IMR-90 (cell line): ENCODE results near the gene IL34. TPM values are rescaled to one million over a fixed set of nuclear protein-coding genes. Genes with fewer than 3 reads are reported as not detected.
A peak's percentile ranks its signal among the peaks of the same experiment; 100 is the strongest.

Source experiments
- ATAC-seq: fragments of 200-7000 bp; cut with Tn5 transposase; 2 replicates; pipeline ENCODE4 v1.9.1; 2020; ENCODE audit warnings: low read depth, mild to moderate bottlenecking, moderate library complexity
- BruUV-seq: library from RNA; stranded (reverse); fragments of 400-500 nt; replicated peaks from 2 replicates; lab custom pipeline; 2021; lab: Mats Ljungman, UMichigan
- CTCF ChIA-PET: fragments of 300-600 bp; formaldehyde crosslinking; extraction: SDS; loops from one replicate; lab custom pipeline; 2021; ENCODE audit warnings: antibody characterized with exemption; lab: Yijun Ruan, JAX
- POLR2A ChIA-PET: fragments of 300-600 bp; sonication (Branson Sonifier 250); formaldehyde crosslinking; loops from one replicate; lab custom pipeline; 2022; ENCODE audit warnings: antibody characterized with exemption; ENCODE audit not compliant: unreplicated experiment; lab: Charles Lee
- DNase-seq: peaks from one replicate; pipeline ENCODE4 v3.0.0; 2013
- H2AFZ ChIP-seq: replicated peaks from 2 replicates; pipeline ENCODE3; 2013; ENCODE audit warnings: low read length, mild to moderate bottlenecking; ENCODE audit not compliant: poor library complexity
- H2AK5ac ChIP-seq: 2 replicates; pipeline ENCODE4 v1.6.1; 2013; ENCODE audit warnings: low read depth, low read length, inconsistent platforms
- H2AK9ac ChIP-seq: replicated peaks from 2 replicates; pipeline ENCODE3; 2013; ENCODE audit warnings: mild to moderate bottlenecking, low read depth, low read length, moderate library complexity; ENCODE audit not compliant: poor library complexity
- H2BK120ac ChIP-seq: 2 replicates; pipeline ENCODE4 v1.6.1; 2013; ENCODE audit warnings: low read depth, low read length, inconsistent platforms
- H2BK15ac ChIP-seq: 3 replicates; pipeline ENCODE4 v1.6.1; 2013; ENCODE audit warnings: low read depth, low read length, inconsistent platforms
- H2BK20ac ChIP-seq: 2 replicates; pipeline ENCODE4 v1.6.1; 2013; ENCODE audit warnings: low read depth, mild to moderate bottlenecking, inconsistent platforms, low read length, moderate library complexity
- H2BK5ac ChIP-seq: 2 replicates; pipeline ENCODE4 v1.6.1; 2013; ENCODE audit warnings: mild to moderate bottlenecking, low read depth, low read length, inconsistent platforms; ENCODE audit not compliant: poor library complexity, severe bottlenecking
- H3K14ac ChIP-seq: replicated peaks from 2 replicates; pipeline ENCODE4 v1.6.1; 2013; ENCODE audit warnings: low read depth, low read length, inconsistent platforms
- H3K18ac ChIP-seq: 2 replicates; pipeline ENCODE4 v1.6.1; 2013; ENCODE audit warnings: low read depth, low read length, control low read depth
- H3K23ac ChIP-seq: 2 replicates; pipeline ENCODE4 v1.6.1; 2013; ENCODE audit warnings: low read depth, low read length, inconsistent platforms
- H3K27ac ChIP-seq: 2 replicates; pipeline ENCODE4 v1.5.1; 2013; ENCODE audit warnings: mild to moderate bottlenecking, control low read depth, low read length; ENCODE audit not compliant: insufficient read depth
- H3K27me3 ChIP-seq: 2 replicates; pipeline ENCODE4 v1.6.1; 2013; ENCODE audit warnings: low read length; ENCODE audit not compliant: control insufficient read depth, insufficient read depth
- H3K36me3 ChIP-seq: 2 replicates; pipeline ENCODE4 v1.6.1; 2013; ENCODE audit warnings: low read length, mixed read lengths; ENCODE audit not compliant: control insufficient read depth, insufficient read depth
- H3K4ac ChIP-seq: 2 replicates; pipeline ENCODE4 v1.6.1; 2013; ENCODE audit warnings: low read depth, low read length, inconsistent platforms
- H3K4me1 ChIP-seq: 2 replicates; pipeline ENCODE4 v1.6.1; 2013; ENCODE audit warnings: low read length, mixed read lengths; ENCODE audit not compliant: control insufficient read depth, insufficient read depth
- H3K4me2 ChIP-seq: 2 replicates; pipeline ENCODE4 v1.6.1; 2013; ENCODE audit warnings: low read depth, mild to moderate bottlenecking, control low read depth, low read length, moderate library complexity
- H3K4me3 ChIP-seq: 2 replicates; pipeline ENCODE4 v1.5.1; 2013; ENCODE audit warnings: low read depth, mild to moderate bottlenecking, control low read depth, low read length, moderate library complexity; ENCODE audit not compliant: insufficient read depth
- H3K56ac ChIP-seq: 2 replicates; pipeline ENCODE4 v1.6.1; 2013; ENCODE audit warnings: low read length, inconsistent platforms; ENCODE audit not compliant: insufficient read depth; ENCODE audit errors: extremely low read depth
- H3K79me1 ChIP-seq, 2 experiments: 2 replicates each; pipeline ENCODE4 v1.6.1; 2013; ENCODE audit warnings: low read length in 2 of 2, inconsistent platforms in 1 of 2, low read depth in 1 of 2
- H3K9ac ChIP-seq: 2 replicates; pipeline ENCODE4 v1.6.1; 2013; ENCODE audit warnings: low read depth, low read length, control low read depth
- H3K9me1 ChIP-seq: 2 replicates; pipeline ENCODE4 v1.6.1; 2013; ENCODE audit warnings: low read length, inconsistent platforms; ENCODE audit not compliant: insufficient read depth
- H3K9me3 ChIP-seq: 2 replicates; pipeline ENCODE4 v1.6.1; 2013; ENCODE audit warnings: low read length; ENCODE audit not compliant: control insufficient read depth, insufficient read depth
- H4K20me1 ChIP-seq: 2 replicates; pipeline ENCODE4 v1.6.1; 2013; ENCODE audit warnings: low read length, inconsistent platforms; ENCODE audit not compliant: insufficient read depth
- H4K5ac ChIP-seq: 2 replicates; pipeline ENCODE4 v1.6.1; 2013; ENCODE audit warnings: mild to moderate bottlenecking, low read depth, low read length, control low read depth
- H4K8ac ChIP-seq, 2 experiments: 2 replicates each; pipeline ENCODE4 v1.6.1; 2013; ENCODE audit warnings: low read depth in 2 of 2, low read length in 2 of 2, control low read depth in 1 of 2, inconsistent platforms in 1 of 2
- H4K91ac ChIP-seq: 2 replicates; pipeline ENCODE4 v1.6.1; 2013; ENCODE audit warnings: low read depth, low read length, inconsistent platforms; ENCODE audit not compliant: insufficient read depth
- BHLHE40 ChIP-seq: fragments of 150-350 bp; IDR thresholded peaks from 2 replicates; pipeline ENCODE4 v1.6.1; 2016; ENCODE audit warnings: mild to moderate bottlenecking, low read depth, low read length
- CEBPB ChIP-seq: IDR thresholded peaks from 2 replicates; pipeline ENCODE4 v1.6.1; 2012; ENCODE audit warnings: low read depth, low read length, improper control_type of control experiment
- FOS ChIP-seq: fragments of 150-350 bp; IDR thresholded peaks from 2 replicates; pipeline ENCODE4 v1.6.1; 2016; ENCODE audit warnings: low read depth, low read length
- MAFK ChIP-seq: IDR thresholded peaks from 2 replicates; pipeline ENCODE4 v1.6.1; 2012; ENCODE audit warnings: low read depth, low read length, improper control_type of control experiment
- MAZ ChIP-seq: IDR thresholded peaks from 2 replicates; pipeline ENCODE4 v1.6.1; 2012; ENCODE audit warnings: low read depth, mild to moderate bottlenecking, low read length, improper control_type of control experiment, moderate library complexity, borderline replicate concordance
- MXI1 ChIP-seq: IDR thresholded peaks from 2 replicates; pipeline ENCODE4 v1.6.1; 2012; ENCODE audit warnings: low read depth, mild to moderate bottlenecking, low read length, moderate library complexity, borderline replicate concordance
- POLR2A ChIP-seq: IDR thresholded peaks from 2 replicates; pipeline ENCODE4 v1.6.1; 2012; ENCODE audit warnings: mild to moderate bottlenecking, low read depth, low read length
- RAD21 ChIP-seq: IDR thresholded peaks from 2 replicates; pipeline ENCODE4 v1.6.1; 2012; ENCODE audit warnings: low read length, improper control_type of control experiment
- RCOR1 ChIP-seq: IDR thresholded peaks from 2 replicates; pipeline ENCODE4 v1.6.1; 2012; ENCODE audit warnings: mild to moderate bottlenecking, low read length, improper control_type of control experiment; ENCODE audit not compliant: insufficient replicate concordance
- RFX5 ChIP-seq: IDR thresholded peaks from 2 replicates; pipeline ENCODE4 v1.8.0; 2012; ENCODE audit warnings: low read depth, mild to moderate bottlenecking, low read length, moderate library complexity
- USF2 ChIP-seq: fragments of 150-350 bp; IDR thresholded peaks from 2 replicates; pipeline ENCODE4 v1.6.1; 2017; ENCODE audit warnings: mild to moderate bottlenecking, antibody characterized with exemption, low read length, low read depth
- WGBS, 2 experiments: methylation state at CpG; one replicate each; pipeline versions ENCODE4 v1.1.5 to v1.1.7; 2013; ENCODE audit warnings: missing lambda C conversion rate in 2 of 2; ENCODE audit not compliant: insufficient read length in 1 of 2; ENCODE audit errors: extremely low coverage in 2 of 2; 5-methylcytosine and 5-hydroxymethylcytosine counted together
- dilution Hi-C: fragments of 300-500 bp; cut with HindIII; formaldehyde crosslinking; loops from one replicate; pipeline ENCODE4 v1.14.3; 2018; ENCODE audit warnings: low sequenced_read_pairs; ENCODE audit not compliant: unreplicated experiment
- in situ Hi-C: fragments of 300-500 bp; cut with MboI; formaldehyde crosslinking; loops from 3 replicates; pipeline ENCODE4 v1.14.3; 2019; ENCODE audit warnings: low sequenced_read_pairs, inconsistent platforms, mixed read lengths
- intact Hi-C: fragments of 100-400 bp; cut with micrococcal nuclease; formaldehyde crosslinking; loops from 2 replicates; pipeline ENCODE4 v1.10.0; 2022
- polyA plus RNA-seq, 3 experiments: library from polyadenylated mRNA; depleted of rRNA; stranded (reverse); fragments of >200 nt; gene quantifications; 2 replicates each; pipeline ENCODE4 v1.2.3, GENCODE V29; 2012; ENCODE audit warnings: low replicate concordance in 1 of 3
- total RNA-seq: library from RNA; depleted of rRNA; stranded (reverse); fragments of >200 nt; gene quantifications from 2 replicates; pipeline ENCODE4 v1.2.3, GENCODE V29; 2012
- TF ChIP-seq, protein P1 (sequence below): fragments of 150-350 bp; IDR thresholded peaks from 2 replicates; pipeline ENCODE4 v1.6.1; 2016; ENCODE audit warnings: low read depth, mild to moderate bottlenecking, low read length, moderate library complexity, borderline replicate concordance

IL34 gene
- total and polyA plus RNA-seq, 2 of the 4 experiments (the other 2 are of a cell fraction) = 1.3 to 2.5 TPM

GRCh38 chr16:70677499-70678120 lies 31.3 kb downstream of the IL34 start:
- H4K20me1 ChIP-seq = peaks cover 62% of the 10 kb centered on the region

More at GRCh38 chr16:70677499-70678120, 31.3 kb downstream of the IL34 start:
- Histone ChIP-seq H3K36me3 (peaks cover 71% of the 10 kb centered on the region), H3K23ac (no peak overlapping the region), H2AK9ac (peak overlapping the region; percentile 28), H3K18ac (no peak overlapping the region), H3K27me3 (no peaks in the 10 kb centered on the region), H3K56ac (no peak overlapping the region), H3K9ac (no peak overlapping the region), H3K27ac (no peak overlapping the region), H3K4me3 (no peak overlapping the region), H3K4me2 (no peak overlapping the region), H4K91ac (no peak overlapping the region), H3K9me3 (no peaks in the 10 kb centered on the region), H2AK5ac (no peak overlapping the region), H3K9me1 (no peaks in the 10 kb centered on the region), H2BK120ac (no peak overlapping the region), H2BK5ac (no peak overlapping the region), H4K5ac (no peak overlapping the region), H4K8ac (no peak overlapping the region), H3K4ac (no peak overlapping the region), H2BK20ac (no peak overlapping the region), H2BK15ac (no peak overlapping the region), H2AFZ (no peak overlapping the region), H3K79me1 (peaks cover 25 to 74% of the 10 kb centered on the region in 2 experiments), H3K14ac (no peak overlapping the region), H3K4me1 (peaks cover 20% of the 10 kb centered on the region)
- POLR2A ChIA-PET = no interaction called here
- TF ChIP-seq, protein P1, sequence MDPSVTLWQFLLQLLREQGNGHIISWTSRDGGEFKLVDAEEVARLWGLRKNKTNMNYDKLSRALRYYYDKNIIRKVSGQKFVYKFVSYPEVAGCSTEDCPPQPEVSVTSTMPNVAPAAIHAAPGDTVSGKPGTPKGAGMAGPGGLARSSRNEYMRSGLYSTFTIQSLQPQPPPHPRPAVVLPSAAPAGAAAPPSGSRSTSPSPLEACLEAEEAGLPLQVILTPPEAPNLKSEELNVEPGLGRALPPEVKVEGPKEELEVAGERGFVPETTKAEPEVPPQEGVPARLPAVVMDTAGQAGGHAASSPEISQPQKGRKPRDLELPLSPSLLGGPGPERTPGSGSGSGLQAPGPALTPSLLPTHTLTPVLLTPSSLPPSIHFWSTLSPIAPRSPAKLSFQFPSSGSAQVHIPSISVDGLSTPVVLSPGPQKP = no peak
- no peak for TF ChIP-seq RFX5
- TF ChIP-seq MXI1 = no peak
- TF ChIP-seq POLR2A = no peak
- TF ChIP-seq RAD21 = no peak
- no peak for TF ChIP-seq USF2
- TF ChIP-seq MAZ = no peak
- TF ChIP-seq BHLHE40 = no peak
- TF ChIP-seq MAFK = no peak
- no peak for TF ChIP-seq FOS
- no peak for TF ChIP-seq CEBPB
- no peak for TF ChIP-seq RCOR1
- intact Hi-C loops = no loop called here
- CTCF ChIA-PET = no interaction called here
- dilution Hi-C loops = loop anchor here (10.0 kb wide), 1 partner anchor 87 kb away; no protein-coding TSS in a partner anchor
- BruUV-seq = no TSS peak
- in situ Hi-C loops = loop anchor here (25.0 kb wide), 1 partner anchor 685 kb away; the partner anchor contains the start of gene CALB2
- 91% methylated on average over 4 of the region's 15 CpGs; no CpG with 5 or more reads in 1 of the 2 experiments for WGBS, 2 experiments
- ATAC-seq (no peak), DNase-seq (no peak)
